GM19468 (cell line): Measurements from ENCODE around the gene DDX51.

ENCODE experiments used
- ATAC-seq: cut with Tn5 transposase; IDR thresholded peaks from one replicate; pipeline ENCODE4 v1.9.1; 2021; ENCODE audit warnings: mild to moderate bottlenecking, moderate library complexity, moderate number of reproducible peaks; ENCODE audit not compliant: unreplicated experiment; ENCODE audit errors: extremely low read depth

Gene DDX51

GRCh38 chr12:132179431-132180362, 35.6 kb upstream of the DDX51 start:
- ATAC-seq = no peak

GRCh38 chr12:132178801-132179401, 34.8 kb upstream of the DDX51 start:
- ATAC-seq = no peak

GRCh38 chr12:132178316-132178715, 34.2 kb upstream of the DDX51 start:
- no peak for ATAC-seq

- ATAC-seq = no peak
Observed at GRCh38 chr12:132176920-132177551, 32.9 kb upstream of the DDX51 start.

- no peak for ATAC-seq
Observed at GRCh38 chr12:132176385-132176919, 32.3 kb upstream of the DDX51 start.

- ATAC-seq = no peak
Observed at GRCh38 chr12:132175496-132176384, 31.6 kb upstream of the DDX51 start.

- ATAC-seq = no peak
Observed at GRCh38 chr12:132174839-132175490, 30.8 kb upstream of the DDX51 start.

GRCh38 chr12:132174015-132174838, 30.1 kb upstream of the DDX51 start:
- ATAC-seq = no peak

GRCh38 chr12:132173135-132174014, 29.3 kb upstream of the DDX51 start:
- no peak for ATAC-seq

GRCh38 chr12:132172619-132173018, 28.5 kb upstream of the DDX51 start:
- no peak for ATAC-seq

GRCh38 chr12:132171968-132172521, 27.9 kb upstream of the DDX51 start:
- ATAC-seq = no peak

GRCh38 chr12:132171293-132171967, 27.3 kb upstream of the DDX51 start:
- no peak for ATAC-seq

- no peak for ATAC-seq
Observed at GRCh38 chr12:132170637-132171292, 26.6 kb upstream of the DDX51 start.

- no peak for ATAC-seq
Observed at GRCh38 chr12:132170094-132170636, 26.0 kb upstream of the DDX51 start.

GRCh38 chr12:132169376-132169775, 25.3 kb upstream of the DDX51 start:
- ATAC-seq = no peak
